ENCODE results near the gene PFKP. TPM values are rescaled to one million over a fixed set of nuclear protein-coding genes. Genes with fewer than 3 reads are reported as not detected.

The PFKP gene
- total RNA-seq, 1 experiment from 2014 or later, result 120 TPM

- H3K4me3 ChIP-seq (ENCODE audit: insufficient read depth, low read depth, low read length), result no peak overlapping the region
- no peak for DNase-seq
- no peaks in the 10 kb centered on the region for H3K36me3 ChIP-seq (replicated peaks; ENCODE audit: control insufficient read depth, insufficient read depth, low read length)
- no peaks in the 10 kb centered on the region for H3K27me3 ChIP-seq (ENCODE audit: control insufficient read depth, insufficient read depth, low read length)
Observed at GRCh38 chr10:3186368-3186767, 119.0 kb downstream of the PFKP start.

Other genes with a start within 250 kb of the PFKP start
- gene PITRM1, start 105.2 kb downstream of the PFKP start, total RNA-seq (2014; rRNA removed; shearing (Covaris generic)), result 34.6 and 38.2 TPM in 2 replicates

Data from H7 (cell line).